SK-N-DZ (cell line): ENCODE measurements around the gene XPC.

Experiments used
- DNase-seq: peaks from one replicate; pipeline ENCODE4 v3.0.0-alpha.2; 2015; ENCODE audit warnings: low spot score

The XPC gene

DNA sequence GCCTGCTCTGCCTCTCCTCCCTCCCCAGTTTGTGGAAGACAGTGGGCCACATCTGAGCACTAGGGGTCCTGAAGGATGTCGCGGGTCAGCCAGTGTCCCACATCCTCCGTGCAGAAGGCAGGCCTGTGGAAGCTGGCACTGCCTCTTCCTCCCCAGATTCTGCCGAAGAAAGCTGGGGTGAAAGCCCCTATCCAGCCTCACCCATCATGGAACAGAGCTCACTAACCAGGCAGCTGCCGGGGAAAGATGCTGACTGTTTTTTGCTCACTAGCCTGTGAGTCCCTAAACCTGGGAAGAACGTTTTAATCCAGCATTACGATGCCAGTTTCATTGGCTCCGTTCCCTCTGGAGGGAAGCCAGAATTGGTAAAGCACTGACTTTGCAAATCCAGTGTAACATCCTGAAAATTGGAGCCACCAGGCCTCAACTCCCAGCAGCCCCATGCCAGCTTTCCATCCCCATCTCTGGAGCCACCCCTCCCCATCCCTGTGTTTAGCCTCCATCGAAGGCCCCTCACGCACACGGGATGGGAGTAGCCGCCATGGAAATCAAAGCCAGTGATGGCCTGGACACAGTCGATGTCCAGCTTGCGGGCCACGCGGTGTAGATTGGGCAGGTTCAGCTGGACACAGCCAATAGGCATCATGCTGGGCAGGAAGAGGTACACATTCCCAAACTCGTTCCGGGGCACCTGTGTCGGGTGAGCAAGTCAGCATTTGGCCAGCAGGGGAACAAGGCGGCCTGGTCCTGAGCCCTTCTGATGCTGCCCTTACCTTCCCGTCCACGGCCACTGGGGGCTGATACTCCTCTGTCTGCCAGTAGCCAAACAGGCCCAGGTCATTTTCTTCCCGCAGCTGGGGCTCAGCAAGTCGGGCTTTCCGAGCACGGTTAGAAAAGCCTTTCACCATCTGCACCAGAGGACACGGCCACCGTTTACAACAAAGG is 30.1 kb downstream of the XPC start:
- DNase-seq = no peak

DNA sequence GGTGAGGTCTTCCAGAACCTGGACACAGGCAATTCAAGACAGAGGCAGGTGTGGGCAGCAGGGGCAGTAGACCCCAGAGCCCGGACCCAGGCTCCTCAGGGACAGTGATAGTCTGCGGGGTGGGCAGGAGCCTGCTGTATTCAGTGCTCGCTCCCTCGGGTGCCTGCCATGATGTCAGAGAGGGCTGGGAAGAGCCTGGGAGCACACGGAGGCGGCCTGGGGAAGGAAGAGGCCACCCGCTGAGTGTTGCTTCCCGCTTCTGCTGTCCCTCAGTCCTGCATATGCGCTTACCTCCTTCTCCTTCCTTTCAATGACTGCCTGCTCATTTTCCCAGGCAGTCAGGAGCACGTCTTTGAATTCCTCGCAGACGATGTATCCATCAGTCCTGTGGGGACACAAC is 30.8 kb downstream of the XPC start:
- DNase-seq = no peak

DNA sequence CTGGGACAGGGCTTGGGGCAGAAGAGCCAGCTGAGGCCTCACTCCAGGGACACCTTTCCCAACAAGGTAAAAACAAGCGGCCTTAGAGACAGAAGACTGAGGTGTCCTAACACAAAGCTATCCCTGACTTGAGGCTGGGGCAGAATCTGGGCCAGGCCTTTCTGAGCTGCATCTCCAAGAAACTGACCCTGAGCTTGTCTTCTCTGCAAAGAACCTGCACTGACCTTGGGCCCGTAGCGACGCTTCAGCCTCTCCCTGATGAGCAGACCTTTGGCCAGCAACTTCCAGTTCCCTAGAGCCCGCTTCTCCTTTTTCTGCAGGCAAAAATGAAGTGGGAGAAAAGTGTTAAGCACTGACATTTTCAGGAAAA is 31.4 kb downstream of the XPC start:
- no peak for DNase-seq

DNA sequence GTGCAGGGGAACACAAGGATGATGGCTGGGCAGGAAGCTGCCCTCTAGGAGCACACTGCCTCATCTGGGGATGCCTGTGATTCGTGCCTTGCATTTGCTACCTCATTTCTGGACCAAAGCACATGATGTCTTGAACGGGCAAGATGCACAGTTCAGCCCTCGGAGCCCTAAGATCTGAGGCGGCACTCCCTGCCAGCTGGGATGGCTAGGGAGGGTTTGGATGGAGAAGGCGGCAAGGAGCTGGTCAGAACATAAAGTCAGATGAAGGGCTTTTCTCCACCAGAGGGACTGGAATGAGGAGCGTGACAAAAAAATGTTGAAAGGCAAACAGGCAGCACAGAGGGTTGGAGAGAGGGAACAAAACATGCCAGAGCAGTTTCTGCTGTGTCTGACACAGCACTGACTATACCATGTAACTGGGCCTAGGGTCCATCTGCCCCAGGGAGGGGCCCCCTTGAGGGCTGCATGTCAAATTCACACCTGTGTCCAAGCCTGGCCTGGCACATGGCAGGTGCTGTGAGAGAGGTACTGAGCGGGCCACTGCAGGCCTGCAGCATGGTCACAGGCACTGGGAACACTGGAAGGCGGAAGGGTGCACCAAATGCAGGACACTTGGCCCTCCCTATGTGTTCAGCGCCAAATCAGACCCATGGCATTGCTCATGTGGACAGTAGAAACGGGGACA is 31.9 kb downstream of the XPC start:
- no peak for DNase-seq

DNA sequence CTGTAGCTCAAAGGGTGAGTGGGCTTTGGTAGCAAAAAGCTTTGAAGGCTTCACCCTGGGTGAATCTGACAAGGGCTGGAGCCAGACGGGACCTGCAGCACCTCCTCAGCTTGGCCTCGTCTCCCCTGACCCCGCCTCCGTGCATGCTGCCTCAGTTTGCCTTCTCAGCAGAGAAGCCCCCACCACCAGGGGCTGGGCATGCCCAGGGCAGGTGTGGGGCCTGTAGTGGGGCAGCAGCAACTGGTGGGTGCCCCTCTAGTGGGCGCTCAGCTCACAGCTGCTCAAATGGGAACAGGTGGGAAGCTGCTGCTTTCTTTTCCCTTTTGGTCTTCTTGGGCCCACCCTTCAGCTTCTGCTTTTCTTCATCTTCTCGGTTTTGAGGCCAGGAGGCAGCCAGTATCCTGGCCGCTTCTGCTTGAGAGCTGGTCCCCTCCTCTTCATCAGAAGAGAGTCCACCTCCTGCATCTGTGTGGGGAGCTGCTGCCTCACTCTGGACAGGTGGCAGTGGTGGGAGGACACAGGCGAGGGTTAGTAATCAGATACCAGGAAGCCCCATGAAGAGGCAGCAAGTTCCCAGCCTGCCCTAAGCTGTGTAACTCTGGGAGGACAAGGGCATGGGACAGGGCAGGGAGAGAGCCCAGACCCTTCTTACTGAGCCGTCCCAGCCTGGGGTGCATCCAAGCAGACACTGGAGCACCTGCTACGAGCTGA is 32.6 kb downstream of the XPC start:
- no peak for DNase-seq

DNA sequence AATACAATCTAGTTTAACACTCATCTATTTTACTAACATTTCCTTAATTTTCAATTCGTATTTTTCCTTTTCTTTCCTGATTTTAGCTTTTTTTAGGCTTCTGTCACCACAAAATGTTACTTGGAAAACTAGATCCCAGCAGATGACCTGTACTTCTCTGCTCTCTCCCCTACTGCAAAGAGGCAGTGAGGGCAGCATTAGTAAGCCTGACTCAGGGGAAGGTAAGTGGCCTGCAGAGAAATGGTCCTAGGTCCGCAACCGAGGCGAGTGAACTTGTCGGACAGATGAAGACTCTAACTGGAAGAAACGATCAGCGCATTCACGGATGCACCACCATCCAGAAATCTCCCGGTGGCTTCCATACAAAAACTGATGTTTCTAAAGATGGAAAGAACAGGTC is 33.2 kb downstream of the XPC start:
- DNase-seq = no peak

DNA sequence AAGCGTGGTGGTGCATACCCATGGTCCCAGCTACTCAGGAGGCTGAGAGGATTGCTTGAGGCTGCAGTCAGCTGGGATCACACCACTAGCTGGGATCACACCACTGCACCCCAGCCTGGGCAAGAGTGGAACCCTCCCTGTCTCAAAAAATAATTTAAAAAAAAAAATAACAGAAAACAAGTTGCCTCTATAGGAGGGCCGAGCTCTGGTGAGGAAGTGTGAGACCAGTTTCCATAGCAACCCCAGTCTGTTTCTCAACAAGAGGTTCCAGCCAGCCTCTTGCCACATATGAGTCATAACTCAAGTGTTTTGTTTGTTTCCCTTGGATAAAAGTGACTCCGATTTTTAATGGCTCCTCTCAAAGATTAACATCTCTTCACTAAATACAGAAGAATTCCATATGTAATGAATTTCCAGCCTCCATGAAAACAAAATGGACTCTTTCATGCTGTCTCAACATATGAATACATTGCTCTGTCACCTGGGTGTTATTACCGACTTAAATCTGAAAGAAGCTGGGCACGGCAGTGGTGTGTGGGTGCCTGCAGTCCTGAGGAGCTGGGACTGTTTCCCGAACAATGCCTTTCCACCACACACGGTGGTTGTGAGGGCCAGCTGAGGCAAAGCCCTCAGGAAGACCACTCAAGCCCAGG is 33.9 kb downstream of the XPC start:
- no peak for DNase-seq

DNA sequence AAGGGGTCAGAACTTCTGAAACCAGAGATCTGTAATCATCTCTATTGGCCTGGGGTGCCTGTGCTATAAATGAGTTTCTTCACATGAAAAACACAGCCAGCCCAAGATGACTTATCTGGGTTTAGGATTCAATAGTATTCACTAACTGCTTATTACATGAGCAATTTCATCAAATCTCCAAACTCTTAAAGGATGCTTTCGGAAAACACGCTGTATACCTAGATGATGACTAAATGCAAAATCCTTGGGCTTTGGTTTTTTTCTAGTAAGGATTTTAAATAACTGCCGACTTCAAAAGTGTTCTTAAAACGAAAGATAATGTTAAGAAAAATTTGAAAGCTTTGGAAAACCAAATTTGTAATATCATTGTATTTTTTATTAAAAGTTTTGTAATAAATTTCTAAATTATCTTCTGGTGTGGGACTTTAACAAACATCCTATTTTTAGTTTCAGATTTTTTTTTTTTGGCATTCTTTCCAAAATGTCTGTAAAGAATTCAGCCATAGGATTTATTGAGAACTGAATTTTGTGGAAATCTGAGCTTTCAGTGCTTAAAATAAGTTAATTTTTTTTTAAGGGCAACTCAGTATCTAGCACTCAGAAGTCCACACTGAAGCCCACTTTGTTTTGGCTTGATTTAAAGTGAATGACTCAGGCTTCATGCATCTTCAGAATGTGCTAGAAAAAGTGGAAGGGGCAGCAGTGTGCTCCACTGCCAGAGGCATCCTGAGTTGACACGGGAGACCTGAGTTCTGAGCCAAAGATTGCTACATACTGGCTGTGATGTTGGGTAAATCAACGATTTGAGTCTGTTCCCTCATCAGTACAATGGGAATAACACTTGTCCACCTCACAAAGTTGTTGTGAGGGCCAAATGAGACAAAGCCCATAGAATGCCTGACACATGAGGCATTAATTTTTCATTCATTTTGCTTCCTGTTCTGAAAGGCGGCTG is 34.9 kb downstream of the XPC start:
- no peak for DNase-seq

DNA sequence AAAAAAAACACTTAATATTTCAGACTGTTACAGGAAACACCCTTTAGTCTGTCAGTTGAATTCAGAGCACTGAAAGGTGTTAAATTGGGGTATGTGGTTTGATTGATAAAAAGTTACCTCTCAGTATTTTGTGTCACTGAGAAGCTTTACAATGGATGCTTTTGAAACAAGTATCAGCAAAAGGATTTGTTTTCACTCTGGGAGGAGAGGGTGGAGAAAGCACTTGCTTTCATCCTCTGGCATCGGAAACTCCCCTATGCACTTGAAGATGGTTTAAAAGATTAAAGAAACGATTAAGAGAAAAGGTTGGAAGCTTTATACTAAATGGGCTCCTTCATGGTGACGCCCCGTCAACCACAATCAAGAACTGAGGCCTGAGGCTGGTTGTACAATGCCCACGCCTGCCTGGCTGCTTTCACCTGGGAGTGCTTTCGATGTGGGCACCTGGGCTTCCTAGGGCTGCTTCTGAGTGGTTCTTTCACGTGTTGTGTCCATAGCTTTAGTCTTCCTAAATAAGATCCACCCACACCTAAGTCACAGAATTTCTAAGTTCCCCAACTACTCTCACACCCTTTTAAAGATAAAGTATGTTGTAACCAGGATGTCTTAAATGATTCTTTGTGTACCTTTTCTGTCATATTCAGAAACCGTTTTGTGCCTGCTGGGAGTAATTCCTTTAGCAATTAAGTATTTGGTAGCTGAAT is 35.7 kb downstream of the XPC start:
- no peak for DNase-seq

DNA sequence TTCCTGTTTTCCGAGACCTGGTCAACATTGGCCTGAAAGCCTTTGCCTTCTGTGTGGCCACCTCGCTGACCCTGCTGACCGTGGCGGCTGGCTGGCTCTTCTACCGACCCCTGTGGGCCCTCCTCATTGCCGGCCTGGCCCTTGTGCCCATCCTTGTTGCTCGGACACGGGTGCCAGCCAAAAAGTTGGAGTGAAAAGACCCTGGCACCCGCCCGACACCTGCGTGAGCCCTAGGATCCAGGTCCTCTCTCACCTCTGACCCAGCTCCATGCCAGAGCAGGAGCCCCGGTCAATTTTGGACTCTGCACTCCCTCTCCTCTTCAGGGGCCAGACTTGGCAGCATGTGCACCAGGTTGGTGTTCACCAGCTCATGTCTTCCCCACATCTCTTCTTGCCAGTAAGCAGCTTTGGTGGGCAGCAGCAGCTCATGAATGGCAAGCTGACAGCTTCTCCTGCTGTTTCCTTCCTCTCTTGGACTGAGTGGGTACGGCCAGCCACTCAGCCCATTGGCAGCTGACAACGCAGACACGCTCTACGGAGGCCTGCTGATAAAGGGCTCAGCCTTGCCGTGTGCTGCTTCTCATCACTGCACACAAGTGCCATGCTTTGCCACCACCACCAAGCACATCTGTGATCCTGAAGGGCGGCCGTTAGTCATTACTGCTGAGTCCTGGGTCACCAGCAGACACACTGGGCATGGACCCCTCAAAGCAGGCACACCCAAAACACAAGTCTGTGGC is 36.6 kb downstream of the XPC start:
- DNase-seq = no peak

DNA sequence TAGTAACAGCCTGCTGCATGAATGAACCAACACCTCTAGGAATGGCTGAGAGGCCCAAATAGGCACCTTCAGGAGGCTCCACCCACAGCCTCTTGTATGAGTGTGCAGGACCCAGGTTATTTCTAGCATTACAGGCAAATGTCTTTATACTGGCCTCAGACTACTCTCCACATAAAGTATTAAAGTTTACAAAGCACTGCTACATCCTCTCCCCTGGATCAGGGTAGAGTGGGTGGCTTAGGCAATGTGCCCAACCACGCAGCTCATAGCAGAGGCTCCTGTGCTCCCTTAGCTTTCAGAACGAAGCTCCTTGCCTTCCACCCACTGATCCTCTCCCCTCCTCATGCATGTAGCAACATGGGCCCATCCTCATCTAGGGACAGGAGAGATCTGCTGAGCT is 37.3 kb downstream of the XPC start:
- no peak for DNase-seq

DNA sequence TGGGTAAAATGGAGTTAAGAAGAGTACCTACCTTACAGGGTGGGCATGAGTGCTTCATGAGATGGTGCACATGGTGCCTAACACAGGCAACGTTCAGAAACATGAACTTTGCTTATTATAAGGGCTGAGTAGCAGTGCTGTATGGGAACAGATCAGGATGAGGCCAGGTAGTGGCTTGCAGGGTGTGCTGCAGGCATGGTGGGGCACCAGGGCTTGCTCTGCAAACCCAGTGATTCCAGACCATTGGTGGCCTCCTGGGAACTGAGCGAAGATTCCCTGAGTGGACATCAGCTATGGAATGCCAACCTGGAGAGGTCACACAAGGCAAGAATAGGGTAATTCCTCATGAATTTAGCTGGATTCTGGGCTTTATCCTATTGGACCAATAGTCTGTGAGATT is 37.7 kb downstream of the XPC start:
- DNase-seq = no peak

DNA sequence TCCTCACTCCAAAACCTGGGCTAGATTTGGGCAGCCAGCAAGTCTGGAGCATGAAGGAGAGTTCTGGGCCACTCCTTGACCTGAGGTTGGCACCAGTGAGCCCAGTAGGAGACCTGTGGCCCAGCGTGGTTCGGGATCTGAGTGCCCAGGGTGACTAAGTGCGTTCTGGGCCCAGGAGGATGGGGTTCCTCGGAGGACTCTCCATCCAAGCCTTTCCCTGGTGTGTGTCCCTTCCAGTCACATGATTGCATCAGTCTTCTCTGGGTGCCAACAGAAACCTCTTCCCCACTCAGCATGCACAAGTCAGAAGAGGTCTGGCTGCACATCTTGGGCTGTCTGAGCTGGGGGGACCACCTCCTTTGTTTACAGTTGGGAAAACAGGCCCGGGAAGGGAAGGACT is 38.6 kb downstream of the XPC start:
- DNase-seq = no peak

DNA sequence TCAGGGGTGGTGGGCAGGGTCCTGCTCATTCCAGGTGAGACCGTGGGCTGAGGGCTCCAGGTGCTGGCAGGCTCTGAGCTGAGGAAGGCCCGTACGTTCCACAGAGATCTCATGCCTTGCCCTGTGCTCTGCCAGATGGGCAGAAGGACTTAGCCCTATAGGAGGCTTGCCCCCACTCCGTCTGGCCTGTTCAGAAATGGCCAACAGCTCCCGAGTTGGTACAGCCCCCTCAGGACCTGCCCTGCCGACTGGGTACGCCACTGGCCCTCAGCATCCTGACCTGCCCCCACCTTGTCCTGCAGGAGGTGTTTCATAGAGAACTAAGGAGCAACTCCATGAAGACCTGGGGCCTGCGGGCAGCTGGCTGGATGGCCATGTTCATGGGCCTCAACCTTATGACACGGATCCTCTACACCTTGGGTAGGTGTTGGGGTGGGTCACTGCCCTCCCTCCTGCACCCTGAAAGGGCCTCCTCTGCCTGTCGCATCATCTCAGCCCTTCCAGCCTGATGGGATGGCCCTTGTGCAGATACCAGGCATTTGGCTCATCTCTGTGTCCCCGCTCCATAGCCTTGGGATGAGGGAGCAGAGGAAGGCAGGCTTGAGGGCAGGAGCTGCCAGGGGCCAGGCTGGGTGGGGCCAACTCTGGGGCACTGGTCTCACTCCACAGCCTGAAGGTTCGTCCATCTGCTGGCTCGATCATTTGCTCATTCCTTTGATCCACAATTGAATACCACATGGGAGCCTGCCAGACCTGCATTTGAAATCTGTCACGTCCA is 39.3 kb downstream of the XPC start:
- DNase-seq = no peak

DNA sequence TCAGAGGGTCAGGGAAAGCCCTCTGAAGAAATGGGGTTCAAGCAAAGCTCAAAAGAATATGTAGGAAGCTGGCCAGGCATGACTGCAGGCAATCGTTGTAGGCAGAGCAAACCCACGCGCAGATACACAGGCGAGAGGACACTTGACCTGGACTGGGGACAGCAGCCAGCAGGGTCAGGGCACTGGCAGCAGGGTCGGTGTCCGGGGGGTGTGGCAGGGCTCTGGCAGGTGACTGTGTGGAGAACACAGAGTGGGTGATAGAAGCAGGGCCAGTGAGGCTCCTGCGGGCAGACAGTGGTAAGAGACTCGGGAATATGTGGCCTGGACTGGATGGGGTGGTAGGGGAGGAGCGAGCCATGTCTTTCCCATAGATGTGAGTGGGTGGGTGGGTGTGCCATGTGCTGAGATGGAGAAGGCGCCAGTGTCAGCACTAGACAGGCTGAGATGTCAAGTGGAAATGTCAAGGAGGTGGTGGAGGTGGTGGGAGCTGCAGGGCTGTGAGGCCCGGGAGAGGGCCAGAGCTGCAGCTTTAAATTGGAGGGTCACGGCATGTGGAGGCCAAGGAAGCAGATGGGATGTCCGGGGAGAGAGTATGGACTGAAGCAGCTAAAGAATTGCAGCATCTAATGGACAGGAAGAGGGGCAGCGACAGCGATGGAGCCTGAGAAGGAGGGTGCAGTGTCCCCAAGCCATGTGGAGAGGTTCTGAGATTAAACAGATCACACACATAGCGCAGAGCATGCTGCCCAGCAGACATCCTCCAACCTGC is 40.1 kb downstream of the XPC start:
- no peak for DNase-seq

DNA sequence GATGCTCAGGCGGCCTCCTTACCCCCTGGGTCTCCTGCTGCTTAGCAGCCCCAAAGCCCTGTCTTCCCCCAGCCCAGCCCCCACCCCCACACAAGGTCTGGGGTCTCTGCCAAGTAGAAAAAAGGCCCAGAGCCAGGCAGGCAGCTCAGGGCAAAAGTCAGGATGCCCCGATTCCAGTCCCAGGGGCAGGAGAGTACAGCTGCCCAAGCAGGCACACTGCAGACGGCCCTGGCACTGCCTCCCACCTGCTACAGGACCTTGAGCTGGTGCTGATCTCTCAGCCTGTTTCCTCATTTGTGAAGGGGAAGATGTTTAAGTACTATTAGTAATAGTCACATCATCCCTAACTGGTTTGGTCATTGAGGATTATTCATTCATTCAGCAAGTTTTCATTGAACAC is 41.0 kb downstream of the XPC start:
- no peak for DNase-seq

DNA sequence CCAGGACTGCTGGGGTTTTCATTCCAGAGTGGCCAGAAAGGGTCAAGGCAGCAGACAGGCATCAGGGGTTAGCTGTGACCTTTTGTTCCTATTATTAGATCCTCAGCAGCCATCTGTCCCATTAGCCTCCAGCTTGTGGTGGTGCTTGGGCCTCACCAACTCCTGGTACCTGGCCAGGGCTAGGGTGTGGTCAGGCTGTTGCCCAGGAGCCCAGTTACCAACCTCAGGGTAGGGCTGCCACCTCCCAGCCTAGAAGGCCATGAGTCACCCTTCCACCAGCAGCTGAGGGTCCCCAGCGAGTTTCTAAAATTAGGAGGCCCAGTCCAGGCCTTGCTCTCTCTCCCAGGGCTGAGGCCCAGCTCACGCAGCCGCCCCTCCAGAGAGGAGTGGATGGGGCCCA is 41.4 kb downstream of the XPC start:
- DNase-seq = no peak

DNA sequence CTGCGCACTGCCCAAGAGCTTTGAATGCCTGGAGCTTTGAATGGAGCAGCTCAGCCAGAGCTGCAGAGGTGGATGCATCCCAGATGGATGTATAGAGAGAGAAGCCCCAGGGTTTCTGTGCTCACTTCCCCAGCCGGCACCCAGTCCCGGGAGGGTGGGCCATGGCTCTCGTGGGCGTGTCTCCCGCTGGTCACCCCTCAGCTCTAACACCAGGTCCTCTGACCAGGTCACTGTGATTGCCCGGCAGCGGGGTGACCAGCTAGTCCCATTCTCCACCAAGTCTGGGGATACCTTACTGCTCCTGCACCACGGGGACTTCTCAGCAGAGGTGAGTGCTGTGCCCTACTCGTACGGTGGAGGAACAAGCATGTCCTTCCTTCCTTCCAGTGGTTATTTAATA is 42.8 kb downstream of the XPC start:
- no peak for DNase-seq
